Glomerular endothelial cell (primary cell): ENCODE data around the gene COX6B1. TPM values are rescaled to one million over a fixed set of nuclear protein-coding genes. Genes with fewer than 3 reads are reported as not detected.
"Not testable (repeated sequence)": the region's sequence is repeated elsewhere in the genome, so short reads cannot be mapped to it uniquely, and the experiment has no call there.

Experiments used
- DNase-seq: peaks from one replicate; pipeline ENCODE4 v3.0.0-alpha.2; 2011; ENCODE audit warnings: low read depth, low spot score; ENCODE audit errors: extremely low read depth
- total RNA-seq: library from RNA; depleted of rRNA; stranded (reverse); fragments of >200 nt; gene quantifications from 2 replicates; pipeline ENCODE4 v1.2.3, GENCODE V29; 2015

The COX6B1 gene
- total RNA-seq, 1 donor from 2014 or later: 418 TPM

DNA sequence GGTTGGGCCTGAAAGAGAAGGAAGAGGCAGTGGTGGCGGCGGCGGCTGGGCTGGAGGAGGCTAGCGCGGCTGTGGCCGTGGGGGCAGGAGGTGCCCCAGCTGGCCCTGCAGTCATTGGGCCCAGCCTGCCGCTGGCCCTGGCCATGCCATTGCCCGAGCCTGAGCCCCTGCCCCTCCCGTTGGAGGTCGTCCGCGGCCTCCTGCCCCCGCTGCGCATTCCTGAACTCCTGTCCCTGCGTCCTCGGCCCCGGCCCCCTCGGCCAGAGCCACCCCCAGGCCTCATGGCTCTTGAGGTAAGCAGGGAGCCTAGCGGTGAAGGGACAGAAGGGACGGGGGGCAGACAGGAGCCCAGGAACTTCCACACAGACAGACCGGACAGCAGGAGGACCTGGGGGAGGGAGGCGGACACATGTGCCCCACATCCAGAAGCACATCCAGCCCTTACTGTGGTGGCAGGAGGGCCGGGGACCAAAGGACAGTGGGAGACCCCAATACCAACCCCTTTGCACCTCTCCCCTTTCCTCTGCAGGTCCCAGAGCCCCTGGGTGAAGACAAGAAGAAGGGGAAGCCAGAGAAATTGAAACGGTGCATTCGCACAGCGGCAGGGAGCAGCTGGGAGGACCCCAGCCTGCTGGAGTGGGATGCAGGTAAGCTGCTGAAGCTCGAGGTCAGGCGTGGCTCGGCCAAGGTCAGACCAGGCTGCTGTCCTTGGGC lies 14.2 kb upstream of the COX6B1 start:
- no peak for DNase-seq

DNA sequence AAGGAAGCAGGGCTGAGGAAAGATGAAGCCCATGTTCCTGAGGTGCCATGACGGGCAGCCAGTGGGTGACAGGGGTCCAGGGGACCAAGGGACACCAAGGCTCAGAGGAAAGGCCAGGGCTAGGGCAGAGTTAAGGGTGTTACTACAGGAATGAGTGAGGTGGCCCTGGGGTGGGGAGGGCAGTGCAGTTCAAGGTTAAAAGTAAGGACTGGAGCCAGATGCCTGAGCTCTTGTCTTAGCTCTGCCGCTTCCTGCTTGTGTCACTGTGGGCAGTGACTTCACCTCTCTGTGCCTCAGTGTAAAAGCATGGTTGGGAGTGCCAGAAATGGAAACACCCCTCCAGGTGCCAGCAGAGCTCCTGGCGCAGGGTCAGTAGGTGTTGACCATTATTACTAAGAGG lies 11.5 kb upstream of the COX6B1 start:
- no peak for DNase-seq

GRCh38 chr19:35637165-35637564 lies 11.0 kb upstream of the COX6B1 start:
- no peak for DNase-seq

GRCh38 chr19:35639321-35639639 lies 8.8 kb upstream of the COX6B1 start:
- DNase-seq: no peak

- DNase-seq: no peak
Observed at GRCh38 chr19:35639863-35640262, 8.3 kb upstream of the COX6B1 start.

- no peak for DNase-seq
Observed at GRCh38 chr19:35641515-35642151, 6.5 kb upstream of the COX6B1 start, which contains the start of gene ETV2. ETV2 (plus strand) TSS chr19:35641745; CDS start chr19:35642461, 716 bp downstream.

- DNase-seq: no peak
Observed at GRCh38 chr19:35642312-35642711, 5.8 kb upstream of the COX6B1 start.

- no peak for DNase-seq
Observed at GRCh38 chr19:35642798-35643254, 5.3 kb upstream of the COX6B1 start.

DNA sequence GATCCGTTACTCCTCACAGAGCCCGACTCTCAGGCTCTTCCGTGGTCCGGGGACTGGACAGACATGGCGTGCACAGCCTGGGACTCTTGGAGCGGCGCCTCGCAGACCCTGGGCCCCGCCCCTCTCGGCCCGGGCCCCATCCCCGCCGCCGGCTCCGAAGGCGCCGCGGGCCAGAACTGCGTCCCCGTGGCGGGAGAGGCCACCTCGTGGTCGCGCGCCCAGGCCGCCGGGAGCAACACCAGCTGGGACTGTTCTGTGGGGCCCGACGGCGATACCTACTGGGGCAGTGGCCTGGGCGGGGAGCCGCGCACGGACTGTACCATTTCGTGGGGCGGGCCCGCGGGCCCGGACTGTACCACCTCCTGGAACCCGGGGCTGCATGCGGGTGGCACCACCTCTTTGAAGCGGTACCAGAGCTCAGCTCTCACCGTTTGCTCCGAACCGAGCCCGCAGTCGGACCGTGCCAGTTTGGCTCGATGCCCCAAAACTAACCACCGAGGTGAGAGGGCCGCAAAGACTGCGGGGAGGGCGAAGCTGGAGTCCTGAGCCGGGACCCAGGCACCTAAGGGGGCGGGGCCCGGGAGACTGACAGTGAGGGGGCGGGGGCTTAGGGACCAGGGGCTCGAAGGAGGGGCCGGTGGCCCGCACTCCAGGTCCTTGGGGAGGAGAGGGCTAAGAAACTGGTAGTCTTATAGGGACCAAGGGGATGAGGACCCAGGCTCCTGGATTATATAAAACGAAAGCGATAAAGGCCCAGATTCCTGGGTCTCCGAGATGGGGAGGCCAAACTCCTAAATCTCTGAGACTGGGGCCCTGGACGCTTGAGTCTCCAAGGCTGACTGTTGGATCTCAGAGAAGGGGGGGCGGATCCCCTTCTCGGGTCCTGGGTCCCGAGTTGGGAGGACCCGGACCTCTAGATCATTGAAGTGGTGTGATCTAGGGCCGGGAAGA lies 4.6 kb upstream of the COX6B1 start:
- no peak for DNase-seq

DNA sequence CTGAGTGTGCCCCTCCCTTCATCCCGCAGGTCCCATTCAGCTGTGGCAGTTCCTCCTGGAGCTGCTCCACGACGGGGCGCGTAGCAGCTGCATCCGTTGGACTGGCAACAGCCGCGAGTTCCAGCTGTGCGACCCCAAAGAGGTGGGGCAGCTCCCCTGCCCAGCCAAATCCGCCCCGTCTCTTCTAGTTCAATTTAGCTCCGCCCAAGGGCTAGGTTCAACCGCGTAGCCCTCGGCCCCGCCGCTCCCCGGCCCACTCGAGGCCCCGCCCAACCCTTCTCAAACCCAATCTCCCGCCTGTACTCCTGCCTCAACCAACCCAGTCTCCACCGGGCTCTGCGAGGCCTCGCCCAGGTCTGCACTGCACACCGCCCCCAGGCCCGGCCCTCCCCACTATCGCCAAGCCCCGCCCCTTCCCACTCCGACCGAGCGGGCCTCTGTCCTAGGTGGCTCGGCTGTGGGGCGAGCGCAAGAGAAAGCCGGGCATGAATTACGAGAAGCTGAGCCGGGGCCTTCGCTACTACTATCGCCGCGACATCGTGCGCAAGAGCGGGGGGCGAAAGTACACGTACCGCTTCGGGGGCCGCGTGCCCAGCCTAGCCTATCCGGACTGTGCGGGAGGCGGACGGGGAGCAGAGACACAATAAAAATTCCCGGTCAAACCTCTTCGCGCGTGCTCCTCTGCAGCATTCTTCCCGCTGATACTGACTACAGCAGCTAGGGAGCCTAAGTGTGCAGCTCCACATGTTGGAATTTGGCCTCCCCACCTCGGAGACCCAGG lies 3.7 kb upstream of the COX6B1 start:
- no peak for DNase-seq

GRCh38 chr19:35644987-35645679 lies 3.0 kb upstream of the COX6B1 start:
- DNase-seq: no peak

GRCh38 chr19:35645680-35646511 lies 2.2 kb upstream of the COX6B1 start:
- DNase-seq: no peak

- no peak for DNase-seq
Observed at GRCh38 chr19:35650581-35650980, 2.5 kb downstream of the COX6B1 start.

DNA sequence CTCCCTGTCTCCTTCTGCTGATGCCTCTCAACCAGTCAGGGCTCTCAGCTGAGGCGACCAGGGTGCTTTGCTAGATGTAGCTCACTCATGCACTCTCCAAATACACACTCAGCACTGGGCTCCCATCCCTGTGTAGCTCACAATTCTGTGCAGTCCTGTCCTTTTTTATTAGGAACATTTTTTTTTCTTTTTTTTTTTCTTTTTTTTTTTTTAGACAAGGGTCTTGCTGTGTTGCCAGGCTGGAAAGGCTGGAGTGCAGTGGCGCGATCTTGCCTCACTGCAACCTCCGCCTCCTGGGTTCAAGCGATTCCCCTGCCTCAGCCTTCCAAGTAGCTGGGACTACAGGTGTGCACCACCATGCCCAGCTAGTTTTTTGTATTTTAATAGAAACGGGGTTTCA lies 6.7 kb downstream of the COX6B1 start:
- DNase-seq: not testable (repeated sequence)

DNA sequence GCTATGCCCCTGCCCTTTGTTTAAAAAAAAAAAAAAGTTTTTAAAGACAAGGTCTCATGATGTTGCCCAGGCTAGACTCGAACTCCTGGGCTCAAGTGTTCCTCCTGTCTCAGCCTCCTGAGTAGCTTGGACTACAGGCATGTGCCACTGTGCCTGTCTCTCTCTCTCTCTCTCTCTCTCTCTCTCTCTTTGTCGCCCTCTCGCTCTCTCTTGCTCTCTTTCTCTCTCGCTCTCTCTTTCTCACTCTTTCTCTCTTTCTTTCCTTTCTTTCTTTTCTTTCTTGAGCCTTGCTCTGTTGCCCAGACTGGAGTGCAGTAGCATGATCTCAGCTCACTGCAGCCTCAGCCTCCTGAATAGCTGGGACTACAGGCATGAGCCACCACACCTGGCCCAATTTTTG lies 7.5 kb downstream of the COX6B1 start:
- no peak for DNase-seq

DNA sequence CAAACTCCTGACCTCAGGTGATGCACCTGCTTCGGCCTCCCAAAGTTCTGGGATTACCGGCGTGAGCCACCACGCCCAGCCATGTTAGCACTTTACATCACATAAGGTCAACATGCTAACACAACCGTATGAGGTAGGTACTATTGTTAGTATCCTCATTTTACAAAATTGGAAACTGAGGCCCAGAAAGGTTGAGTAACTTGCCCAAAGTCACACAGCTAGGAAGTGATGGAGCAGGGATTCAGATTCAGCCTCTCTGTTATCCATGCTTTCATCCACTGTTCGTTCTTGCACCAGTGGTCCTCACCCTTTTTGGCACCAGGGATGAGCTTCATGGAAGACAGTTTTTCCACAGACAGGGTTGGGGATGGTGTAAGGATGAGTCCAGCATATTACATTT lies 8.6 kb downstream of the COX6B1 start:
- DNase-seq: no peak

DNA sequence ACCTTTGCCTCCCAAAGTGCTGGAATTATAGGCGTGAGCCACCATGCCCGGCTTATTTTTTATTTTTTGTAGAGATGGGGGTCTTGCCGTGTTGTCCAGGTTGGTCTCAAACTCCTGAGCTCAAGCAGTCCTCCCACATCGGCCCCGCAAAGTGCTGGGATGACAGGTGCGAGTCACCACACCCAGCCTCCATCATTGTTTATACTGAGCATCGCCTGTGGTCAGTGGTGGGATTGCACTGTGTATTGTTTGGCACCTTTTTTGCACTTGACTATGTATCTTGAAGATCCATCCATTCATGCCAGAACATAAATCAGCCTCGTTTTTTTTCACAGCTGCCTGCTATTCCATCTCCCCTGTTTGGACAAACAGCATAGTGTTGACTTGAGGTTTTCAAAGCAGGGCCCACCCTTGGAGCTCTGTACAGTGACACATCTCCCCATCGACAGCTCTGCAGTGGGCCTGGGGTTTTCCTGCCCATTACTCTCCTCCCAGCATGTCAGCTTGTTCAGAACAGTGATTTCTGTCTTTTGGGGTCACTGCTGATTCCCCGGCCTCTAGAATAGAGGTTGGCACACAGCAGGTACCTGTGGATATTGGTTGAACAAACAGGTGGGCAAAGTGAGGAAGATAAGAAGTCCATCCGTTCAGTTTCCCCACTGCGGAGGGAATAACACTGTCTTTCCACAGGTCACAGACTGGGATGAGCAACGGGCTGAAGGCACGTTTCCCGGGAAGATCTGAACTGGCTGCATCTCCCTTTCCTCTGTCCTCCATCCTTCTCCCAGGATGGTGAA lies 10.0 kb downstream of the COX6B1 start:
- DNase-seq: no peak

DNA sequence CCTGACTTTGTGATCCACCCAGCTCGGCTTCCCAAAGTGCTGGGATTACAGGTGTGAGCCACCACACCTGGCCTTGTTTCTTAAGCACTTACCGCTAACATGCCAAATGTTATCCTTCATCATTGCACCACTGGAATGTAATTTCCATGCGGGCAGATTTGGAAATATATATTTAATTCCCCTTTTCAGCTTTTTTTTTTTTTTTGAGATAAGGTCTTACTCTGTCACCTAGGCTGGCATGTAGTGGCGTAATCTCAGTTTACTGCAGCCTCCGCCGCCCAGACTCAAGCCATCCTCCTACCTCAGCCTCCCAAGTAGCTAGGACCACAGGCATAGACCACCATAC lies 13.8 kb downstream of the COX6B1 start:
- DNase-seq: no peak
